ENCODE data around the gene CPED1.

Gene CPED1

GRCh38 chr7:121126801-121127534, 138.5 kb downstream of the CPED1 start:
- Histone ChIP-seq H3F3A (ENCODE audit: insufficient read depth, low read length) (peaks cover 6% of the 10 kb centered on the region; the same call in 1 of the 2 replicates), H3K9me2 (ENCODE audit: low read depth, low read length) (no peaks in the 10 kb centered on the region), H3K4me2 (ENCODE audit: low read length) (no peak overlapping the region), H3K27ac (ENCODE audit: low read depth, low read length, poor library complexity, severe bottlenecking) (no peak overlapping the region), H2AFZ (ENCODE audit: low read length) (no peak overlapping the region), H3K4me3 (ENCODE audit: low read depth, low read length, poor library complexity, severe bottlenecking) (no peak overlapping the region), H3K27me3 (ENCODE audit: insufficient read depth, low read length) (no peaks in the 10 kb centered on the region), H3K79me2 (ENCODE audit: insufficient read depth, low read length) (no peaks in the 10 kb centered on the region), H3K9me3 (ENCODE audit: low read length) (no peaks in the 10 kb centered on the region), H3K36me3 (ENCODE audit: insufficient read depth, low read length) (peaks cover 6% of the 10 kb centered on the region; the same call in 1 of the 2 replicates), H3K4me1 (ENCODE audit: insufficient read depth, low read length, severe bottlenecking) (peaks cover 10% of the 10 kb centered on the region), H4K20me1 (ENCODE audit: insufficient read depth, low read length) (no peaks in the 10 kb centered on the region), H3K9ac (ENCODE audit: low read length) (no peak overlapping the region)
- TF ChIP-seq EZH2 (IDR thresholded peaks at IDR 0.05; ENCODE audit: borderline replicate concordance, low read length) (no peak), CTCF (IDR thresholded peaks at IDR 0.05; ENCODE audit: low read length) (peak; percentile 74)

GRCh38 chr7:121132940-121133339, 144.4 kb downstream of the CPED1 start:
- no peak for TF ChIP-seq EZH2 (IDR thresholded peaks at IDR 0.05; ENCODE audit: borderline replicate concordance, low read length)
- no peak for TF ChIP-seq CTCF (IDR thresholded peaks at IDR 0.05; ENCODE audit: low read length)
- Histone ChIP-seq H3K9me3 (ENCODE audit: low read length) (no peaks in the 10 kb centered on the region), H3K9me2 (ENCODE audit: low read depth, low read length) (no peaks in the 10 kb centered on the region), H3K27ac (ENCODE audit: low read depth, low read length, poor library complexity, severe bottlenecking) (peak overlapping the region; percentile 3), H4K20me1 (ENCODE audit: insufficient read depth, low read length) (no peaks in the 10 kb centered on the region), H3K4me2 (ENCODE audit: low read length) (no peak overlapping the region), H3K36me3 (ENCODE audit: insufficient read depth, low read length) (peaks cover 9% of the 10 kb centered on the region; the same call in 1 of the 2 replicates), H2AFZ (ENCODE audit: low read length) (no peak overlapping the region), H3F3A (ENCODE audit: insufficient read depth, low read length) (peaks cover 11% of the 10 kb centered on the region), H3K4me1 (ENCODE audit: insufficient read depth, low read length, severe bottlenecking) (peaks cover 29% of the 10 kb centered on the region), H3K79me2 (ENCODE audit: insufficient read depth, low read length) (no peaks in the 10 kb centered on the region), H3K4me3 (ENCODE audit: low read depth, low read length, poor library complexity, severe bottlenecking) (no peak overlapping the region), H3K9ac (ENCODE audit: low read length) (no peak overlapping the region), H3K27me3 (ENCODE audit: insufficient read depth, low read length) (no peaks in the 10 kb centered on the region)

GRCh38 chr7:121133444-121133843, 144.9 kb downstream of the CPED1 start:
- Histone ChIP-seq H3K9me3 (ENCODE audit: low read length) (no peaks in the 10 kb centered on the region), H2AFZ (ENCODE audit: low read length) (no peak overlapping the region), H3K4me3 (ENCODE audit: low read depth, low read length, poor library complexity, severe bottlenecking) (no peak overlapping the region), H4K20me1 (ENCODE audit: insufficient read depth, low read length) (no peaks in the 10 kb centered on the region), H3K27ac (ENCODE audit: low read depth, low read length, poor library complexity, severe bottlenecking) (peak overlapping the region; percentile 3), H3K27me3 (ENCODE audit: insufficient read depth, low read length) (no peaks in the 10 kb centered on the region), H3K4me1 (ENCODE audit: insufficient read depth, low read length, severe bottlenecking) (peaks cover 33% of the 10 kb centered on the region), H3K9ac (ENCODE audit: low read length) (no peak overlapping the region), H3K9me2 (ENCODE audit: low read depth, low read length) (no peaks in the 10 kb centered on the region), H3K79me2 (ENCODE audit: insufficient read depth, low read length) (no peaks in the 10 kb centered on the region), H3F3A (ENCODE audit: insufficient read depth, low read length) (peaks cover 11% of the 10 kb centered on the region), H3K36me3 (ENCODE audit: insufficient read depth, low read length) (peaks cover 9% of the 10 kb centered on the region; the same call in 1 of the 2 replicates), H3K4me2 (ENCODE audit: low read length) (no peak overlapping the region)
- TF ChIP-seq EZH2 (IDR thresholded peaks at IDR 0.05; ENCODE audit: borderline replicate concordance, low read length) (no peak), CTCF (IDR thresholded peaks at IDR 0.05; ENCODE audit: low read length) (no peak)

All from OCI-LY1 (cell line).